ENCODE results near the gene EFS. TPM values are rescaled to one million over a fixed set of nuclear protein-coding genes. Genes with fewer than 3 reads are reported as not detected.

Gene EFS
- polyA plus RNA-seq, 3 donors, result not detected

DNA sequence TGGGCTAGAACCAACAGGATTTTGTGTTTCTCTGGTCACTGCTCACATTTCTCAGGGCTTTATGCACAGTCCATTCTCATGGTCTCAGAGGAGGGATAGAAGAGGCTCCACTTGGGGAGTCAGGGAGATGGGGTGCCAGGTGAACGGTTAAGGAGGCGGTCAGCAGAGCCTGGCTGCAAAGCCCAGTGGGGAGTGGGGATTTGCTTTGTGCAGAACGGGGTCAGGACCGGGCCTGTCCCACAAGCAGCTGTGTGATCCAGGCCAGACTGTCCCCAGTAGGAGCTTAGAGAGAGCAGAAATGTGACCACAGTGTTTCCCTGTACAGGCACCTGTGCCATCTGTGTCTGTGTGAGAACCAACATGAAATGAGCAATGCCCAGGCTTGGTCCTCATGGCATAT lies 16.0 kb upstream of the EFS start:
- peaks cover 3 to 13% (median 10%) of the 10 kb centered on the region in 3 donors for H3K27me3 Mint-ChIP-seq (ENCODE audit: low read depth in 3 of 3)
- peaks cover 0 to 1% (median 0%) of the 10 kb centered on the region in 7 donors for H3K9me3 Mint-ChIP-seq
- H3K36me3 ChIP-seq (replicated peaks in 1 of 2; ENCODE audit: control insufficient read depth in 1 of 2, insufficient read depth in 2 of 2, low read length in 2 of 2), result no peaks in the 10 kb centered on the region
- H4K20me1 ChIP-seq (ENCODE audit: insufficient read depth, low read length), result no peaks in the 10 kb centered on the region
- H3K79me2 ChIP-seq (ENCODE audit: insufficient read depth, low read length), result no peaks in the 10 kb centered on the region
- H3K9me3 ChIP-seq (replicated peaks in 1 of 2; ENCODE audit: control insufficient read depth in 1 of 2, insufficient read depth in 1 of 2, low read length in 2 of 2), result no peaks in the 10 kb centered on the region
- peak overlapping the region in 1 of 2 donors; percentile 0 for H3K4me3 Mint-ChIP-seq
- H3K27ac Mint-ChIP-seq, result peak overlapping the region in 1 of 7 donors; percentile 80
- no peak overlapping the region for H3K4me2 ChIP-seq (replicated peaks; ENCODE audit: extremely low read depth, low read length, poor library complexity, severe bottlenecking)
- H3K4me1 Mint-ChIP-seq, result no peaks in the 10 kb centered on the region
- WGBS (ENCODE audit: insufficient coverage), result 98% methylated on average over 3 of the region's 4 CpGs
- DNase-seq, result no peak
- no peak overlapping the region for H3K9ac ChIP-seq (ENCODE audit: insufficient read depth, low read length, poor library complexity, severe bottlenecking)
- no peak for TF ChIP-seq CTCF (IDR thresholded peaks at IDR 0.05)
- H3K4me3 ChIP-seq (replicated peaks in 1 of 3; ENCODE audit: low read depth in 2 of 3, low read length in 3 of 3), result no peak overlapping the region
- no peaks in the 10 kb centered on the region for H3K27me3 ChIP-seq (ENCODE audit: control insufficient read depth in 2 of 2, insufficient read depth in 2 of 2, low read length in 2 of 2)
- H3K4me1 ChIP-seq (ENCODE audit: control insufficient read depth in 1 of 2, insufficient read depth in 2 of 2, low read length in 2 of 2), result no peaks in the 10 kb centered on the region
- H3K27ac ChIP-seq (ENCODE audit: low read depth in 1 of 2, low read length in 2 of 2), result no peak overlapping the region
- H2AFZ ChIP-seq (ENCODE audit: insufficient read depth, low read depth, low read length, poor library complexity, severe bottlenecking), result no peak overlapping the region
- no peaks in the 10 kb centered on the region for H3K36me3 Mint-ChIP-seq
- intact Hi-C loops (cut with micrococcal nuclease), result loop anchor here in 1 of 2 donors (1.0 kb wide), 1 partner anchor 116 kb away; no protein-coding TSS in a partner anchor

DNA sequence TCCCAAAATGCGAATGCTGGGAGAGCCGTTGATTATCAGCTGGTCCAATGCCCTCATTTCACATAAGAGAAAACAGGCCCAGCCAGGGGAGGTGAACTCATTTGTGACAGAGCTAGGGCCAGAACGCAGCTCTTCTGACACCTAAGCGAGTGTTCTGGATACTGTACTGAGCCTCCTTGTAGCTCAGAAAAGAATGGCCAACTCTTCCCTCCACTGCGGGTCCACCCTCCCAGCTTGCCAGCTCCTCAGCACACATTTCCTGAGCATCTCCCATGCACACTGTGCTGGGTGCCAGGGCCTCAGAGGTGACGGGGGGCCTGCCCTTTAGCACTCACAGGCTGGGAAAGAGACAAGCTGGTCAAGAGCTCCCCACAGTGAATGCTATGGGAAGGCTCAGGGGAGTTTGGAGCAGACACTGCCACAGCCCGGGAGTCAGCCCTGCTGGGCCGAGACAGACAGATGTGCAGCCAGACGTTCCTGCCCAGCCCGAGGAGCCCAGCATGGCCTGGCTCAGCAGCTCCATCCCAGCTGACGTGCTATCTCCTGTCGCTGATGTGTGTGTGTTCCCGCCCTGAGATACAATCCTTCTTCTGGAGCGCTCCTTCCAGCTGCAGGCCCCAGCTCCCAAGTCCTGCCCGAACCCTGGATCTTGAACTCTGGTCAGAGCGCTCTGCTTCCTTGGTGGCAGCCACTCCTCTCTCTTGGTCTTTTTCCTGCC lies 15.4 kb upstream of the EFS start:
- Histone ChIP-seq H3K27me3 (ENCODE audit: control insufficient read depth in 2 of 2, insufficient read depth in 2 of 2, low read length in 2 of 2) (no peaks in the 10 kb centered on the region), H2AFZ (ENCODE audit: insufficient read depth, low read depth, low read length, poor library complexity, severe bottlenecking) (no peak overlapping the region), H3K27ac (ENCODE audit: low read depth in 1 of 2, low read length in 2 of 2) (no peak overlapping the region), H3K36me3 (replicated peaks in 1 of 2; ENCODE audit: control insufficient read depth in 1 of 2, insufficient read depth in 2 of 2, low read length in 2 of 2) (no peaks in the 10 kb centered on the region), H3K9ac (ENCODE audit: insufficient read depth, low read length, poor library complexity, severe bottlenecking) (no peak overlapping the region), H3K79me2 (ENCODE audit: insufficient read depth, low read length) (no peaks in the 10 kb centered on the region), H3K4me3 (replicated peaks in 1 of 3; ENCODE audit: low read depth in 2 of 3, low read length in 3 of 3) (no peak overlapping the region), H3K4me2 (replicated peaks; ENCODE audit: extremely low read depth, low read length, poor library complexity, severe bottlenecking) (no peak overlapping the region), H4K20me1 (ENCODE audit: insufficient read depth, low read length) (no peaks in the 10 kb centered on the region), H3K4me1 (ENCODE audit: control insufficient read depth in 1 of 2, insufficient read depth in 2 of 2, low read length in 2 of 2) (no peaks in the 10 kb centered on the region), H3K9me3 (replicated peaks in 1 of 2; ENCODE audit: control insufficient read depth in 1 of 2, insufficient read depth in 1 of 2, low read length in 2 of 2) (no peaks in the 10 kb centered on the region)
- TF ChIP-seq CTCF (IDR thresholded peaks at IDR 0.05), result peak; percentile 54
- no peak for DNase-seq
- H3K27me3 Mint-ChIP-seq (ENCODE audit: low read depth in 3 of 3), result peaks cover 3 to 13% (median 10%) of the 10 kb centered on the region in 3 donors
- no peaks in the 10 kb centered on the region for H3K4me1 Mint-ChIP-seq
- peaks cover 0 to 1% (median 0%) of the 10 kb centered on the region in 7 donors for H3K9me3 Mint-ChIP-seq
- H3K27ac Mint-ChIP-seq, result peak overlapping the region in 1 of 7 donors; percentile 80
- intact Hi-C loops (cut with micrococcal nuclease), result loop anchor here in 1 of 2 donors (1.0 kb wide), 1 partner anchor 115 kb away; no protein-coding TSS in a partner anchor
- H3K4me3 Mint-ChIP-seq, result no peak overlapping the region
- 94% methylated on average over 13 of the region's 16 CpGs for WGBS (ENCODE audit: insufficient coverage)
- no peaks in the 10 kb centered on the region for H3K36me3 Mint-ChIP-seq

Measured in CD14-positive monocyte (primary cell).